Nephron (organoid): ENCODE results near the gene TBC1D8.

Experiments
- H3K27ac Mint-ChIP-seq, 3 experiments: 2 replicates each; pipeline ENCODE4 v1.8.0; 2020; ENCODE audit warnings: mixed read lengths in 3 of 3, mild to moderate bottlenecking in 2 of 3, moderate library complexity in 1 of 3
- H3K27me3 Mint-ChIP-seq: 2 replicates; pipeline ENCODE4 v1.8.0; 2021; ENCODE audit warnings: low read depth, mild to moderate bottlenecking, moderate library complexity, mixed read lengths
- H3K36me3 Mint-ChIP-seq: 2 replicates; pipeline ENCODE4 v1.8.0; 2020; ENCODE audit warnings: low read depth, mixed read lengths
- H3K4me1 Mint-ChIP-seq: 2 replicates; pipeline ENCODE4 v1.8.0; 2020; ENCODE audit warnings: mixed read lengths
- H3K4me3 Mint-ChIP-seq, 3 experiments: 2 replicates each; pipeline ENCODE4 v1.8.0; 2020; ENCODE audit warnings: mild to moderate bottlenecking in 3 of 3, mixed read lengths in 3 of 3, moderate library complexity in 2 of 3
- H3K9me3 Mint-ChIP-seq: 2 replicates; pipeline ENCODE4 v1.8.0; 2020; ENCODE audit warnings: mixed read lengths
- TF ChIP-seq, protein P1 (sequence below), 3 experiments: fragments of 200-600 bp; sonication (generic); IDR thresholded peaks; one replicate each; pipeline ENCODE4 v1.5.0; 2021; ENCODE audit warnings: antibody characterized with exemption in 3 of 3; ENCODE audit not compliant: unreplicated experiment in 3 of 3

TBC1D8 gene

DNA sequence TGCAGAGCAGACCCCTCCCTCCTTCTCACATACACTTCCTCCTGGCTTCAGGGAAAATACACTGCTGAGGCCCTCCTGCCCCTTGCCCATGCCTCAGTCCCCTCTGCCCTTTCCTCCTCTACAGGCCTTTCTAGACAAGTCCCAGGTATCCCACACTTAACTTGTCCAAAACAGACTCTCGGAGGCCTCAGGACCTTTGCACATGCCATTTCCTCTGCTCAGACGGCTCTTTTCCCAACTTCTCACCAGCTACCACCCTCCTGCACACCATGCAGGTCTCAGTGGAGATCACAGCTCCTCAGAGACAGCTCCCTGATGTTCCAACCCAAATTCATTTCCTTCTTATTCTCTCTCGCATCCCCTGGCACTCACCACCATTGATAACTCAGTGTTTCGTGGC lies 11.7 kb downstream of the TBC1D8 start:
- no peaks in the 10 kb centered on the region for H3K27me3 Mint-ChIP-seq
- H3K27ac Mint-ChIP-seq: no peak overlapping the region
- H3K4me3 Mint-ChIP-seq: no peak overlapping the region
- H3K36me3 Mint-ChIP-seq: peaks cover 4% of the 10 kb centered on the region
- H3K4me1 Mint-ChIP-seq: peaks cover 30% of the 10 kb centered on the region
- no peaks in the 10 kb centered on the region for H3K9me3 Mint-ChIP-seq
- TF ChIP-seq, protein P1, sequence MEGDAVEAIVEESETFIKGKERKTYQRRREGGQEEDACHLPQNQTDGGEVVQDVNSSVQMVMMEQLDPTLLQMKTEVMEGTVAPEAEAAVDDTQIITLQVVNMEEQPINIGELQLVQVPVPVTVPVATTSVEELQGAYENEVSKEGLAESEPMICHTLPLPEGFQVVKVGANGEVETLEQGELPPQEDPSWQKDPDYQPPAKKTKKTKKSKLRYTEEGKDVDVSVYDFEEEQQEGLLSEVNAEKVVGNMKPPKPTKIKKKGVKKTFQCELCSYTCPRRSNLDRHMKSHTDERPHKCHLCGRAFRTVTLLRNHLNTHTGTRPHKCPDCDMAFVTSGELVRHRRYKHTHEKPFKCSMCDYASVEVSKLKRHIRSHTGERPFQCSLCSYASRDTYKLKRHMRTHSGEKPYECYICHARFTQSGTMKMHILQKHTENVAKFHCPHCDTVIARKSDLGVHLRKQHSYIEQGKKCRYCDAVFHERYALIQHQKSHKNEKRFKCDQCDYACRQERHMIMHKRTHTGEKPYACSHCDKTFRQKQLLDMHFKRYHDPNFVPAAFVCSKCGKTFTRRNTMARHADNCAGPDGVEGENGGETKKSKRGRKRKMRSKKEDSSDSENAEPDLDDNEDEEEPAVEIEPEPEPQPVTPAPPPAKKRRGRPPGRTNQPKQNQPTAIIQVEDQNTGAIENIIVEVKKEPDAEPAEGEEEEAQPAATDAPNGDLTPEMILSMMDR (IDR thresholded peaks at IDR 0.05; ENCODE audit: unreplicated experiment in 3 of 3): no peak

- Mint-ChIP-seq H3K9me3 (no peaks in the 10 kb centered on the region), H3K4me3 (no peak overlapping the region), H3K4me1 (peaks cover 22% of the 10 kb centered on the region), H3K36me3 (peaks cover 4% of the 10 kb centered on the region), H3K27ac (no peak overlapping the region), H3K27me3 (no peaks in the 10 kb centered on the region)
- TF ChIP-seq, protein P1 (IDR thresholded peaks at IDR 0.05; ENCODE audit: unreplicated experiment in 3 of 3): no peak
Observed at GRCh38 chr2:101135412-101136296, 15.5 kb downstream of the TBC1D8 start.

GRCh38 chr2:101133492-101134100 lies 17.6 kb downstream of the TBC1D8 start:
- TF ChIP-seq, protein P1 (IDR thresholded peaks at IDR 0.05; ENCODE audit: unreplicated experiment in 3 of 3): no peak
- Mint-ChIP-seq H3K27me3 (no peaks in the 10 kb centered on the region), H3K4me3 (no peak overlapping the region), H3K36me3 (peaks cover 3% of the 10 kb centered on the region), H3K9me3 (no peaks in the 10 kb centered on the region), H3K27ac (no peak overlapping the region), H3K4me1 (peaks cover 16% of the 10 kb centered on the region)

GRCh38 chr2:101132202-101132601 lies 19.0 kb downstream of the TBC1D8 start:
- H3K27ac Mint-ChIP-seq: peak overlapping the region in 1 of 3 experiments; percentile 39
- H3K4me1 Mint-ChIP-seq: peaks cover 25% of the 10 kb centered on the region
- no peak overlapping the region for H3K4me3 Mint-ChIP-seq
- peaks cover 4% of the 10 kb centered on the region for H3K36me3 Mint-ChIP-seq
- no peaks in the 10 kb centered on the region for H3K9me3 Mint-ChIP-seq
- TF ChIP-seq, protein P1 (IDR thresholded peaks at IDR 0.05; ENCODE audit: unreplicated experiment in 3 of 3): no peak
- no peaks in the 10 kb centered on the region for H3K27me3 Mint-ChIP-seq

DNA sequence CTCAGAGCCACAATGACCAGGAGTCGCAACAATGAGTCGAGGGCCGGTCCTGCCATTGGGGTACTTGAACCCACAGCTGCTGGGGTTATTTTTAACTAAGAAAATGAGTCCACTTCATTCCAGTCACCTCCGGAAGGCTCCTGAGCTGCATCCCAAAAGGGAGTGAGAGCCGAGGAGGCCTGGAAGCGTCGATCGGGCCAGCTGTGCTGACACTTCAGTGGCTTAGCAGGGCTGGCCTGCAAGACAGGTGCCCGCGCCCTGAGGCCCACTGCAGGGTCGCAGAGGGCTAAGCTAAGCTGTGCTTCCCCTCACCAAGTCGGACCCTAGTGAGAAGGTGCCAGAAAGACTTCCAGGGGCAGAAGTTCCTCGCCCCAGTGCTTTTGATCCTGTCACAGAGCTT lies 21.1 kb downstream of the TBC1D8 start:
- Mint-ChIP-seq H3K27ac (no peak overlapping the region), H3K36me3 (peaks cover 4% of the 10 kb centered on the region), H3K4me3 (no peak overlapping the region), H3K4me1 (peaks cover 41% of the 10 kb centered on the region), H3K9me3 (no peaks in the 10 kb centered on the region), H3K27me3 (no peaks in the 10 kb centered on the region)
- TF ChIP-seq, protein P1 (IDR thresholded peaks at IDR 0.05; ENCODE audit: unreplicated experiment in 3 of 3): no peak
